Brain microvascular endothelial cell (primary cell): Measurements from ENCODE around the gene EHBP1.
A peak's percentile ranks its signal among the peaks of the same experiment; 100 is the strongest.

ENCODE experiments used
- DNase-seq: peaks from one replicate; pipeline ENCODE4 v3.0.0-alpha.2; 2020
- H3K27ac ChIP-seq: fragments of 250-450 bp; sonication (Bioruptor Pico); 2 replicates; pipeline ENCODE4 v1.5.1; 2020; ENCODE audit warnings: mild to moderate bottlenecking, moderate library complexity
- H3K27me3 ChIP-seq: fragments of 250-450 bp; sonication (Bioruptor Pico); replicated peaks from 2 replicates; pipeline ENCODE4 v1.5.1; 2020; ENCODE audit warnings: mild to moderate bottlenecking
- H3K36me3 ChIP-seq: fragments of 250-450 bp; sonication (Bioruptor Pico); replicated peaks from 2 replicates; pipeline ENCODE4 v1.5.1; 2020; ENCODE audit warnings: mild to moderate bottlenecking
- H3K4me3 ChIP-seq: 2 replicates; pipeline ENCODE4 v1.5.1; 2011; ENCODE audit warnings: low read depth, mild to moderate bottlenecking, control low read depth, low read length, moderate library complexity
- in situ Hi-C: cut with HindIII; loops from 2 replicates; pipeline ENCODE4 v1.10.0; 2017; ENCODE audit warnings: low sequenced_read_pairs, low pct_ligation_motif_present
- TF ChIP-seq, protein P1 (sequence below): IDR thresholded peaks from 2 replicates; pipeline ENCODE4 v1.5.1; 2011; ENCODE audit warnings: low read depth, mild to moderate bottlenecking, moderate library complexity, low read length, control low read depth, inconsistent platforms; ENCODE audit errors: missing control alignments

EHBP1 gene

GRCh38 chr2:62939735-62940491 lies 234.4 kb downstream of the EHBP1 start:
- no peaks in the 10 kb centered on the region for H3K27me3 ChIP-seq
- no peak overlapping the region for H3K27ac ChIP-seq
- no peaks in the 10 kb centered on the region for H3K36me3 ChIP-seq
- TF ChIP-seq, protein P1, sequence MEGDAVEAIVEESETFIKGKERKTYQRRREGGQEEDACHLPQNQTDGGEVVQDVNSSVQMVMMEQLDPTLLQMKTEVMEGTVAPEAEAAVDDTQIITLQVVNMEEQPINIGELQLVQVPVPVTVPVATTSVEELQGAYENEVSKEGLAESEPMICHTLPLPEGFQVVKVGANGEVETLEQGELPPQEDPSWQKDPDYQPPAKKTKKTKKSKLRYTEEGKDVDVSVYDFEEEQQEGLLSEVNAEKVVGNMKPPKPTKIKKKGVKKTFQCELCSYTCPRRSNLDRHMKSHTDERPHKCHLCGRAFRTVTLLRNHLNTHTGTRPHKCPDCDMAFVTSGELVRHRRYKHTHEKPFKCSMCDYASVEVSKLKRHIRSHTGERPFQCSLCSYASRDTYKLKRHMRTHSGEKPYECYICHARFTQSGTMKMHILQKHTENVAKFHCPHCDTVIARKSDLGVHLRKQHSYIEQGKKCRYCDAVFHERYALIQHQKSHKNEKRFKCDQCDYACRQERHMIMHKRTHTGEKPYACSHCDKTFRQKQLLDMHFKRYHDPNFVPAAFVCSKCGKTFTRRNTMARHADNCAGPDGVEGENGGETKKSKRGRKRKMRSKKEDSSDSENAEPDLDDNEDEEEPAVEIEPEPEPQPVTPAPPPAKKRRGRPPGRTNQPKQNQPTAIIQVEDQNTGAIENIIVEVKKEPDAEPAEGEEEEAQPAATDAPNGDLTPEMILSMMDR = no peak
- no peak overlapping the region for H3K4me3 ChIP-seq
- DNase-seq = peak; percentile 87
- in situ Hi-C loops = no loop called here

- DNase-seq = no peak
- TF ChIP-seq, protein P1 = no peak
- no peak overlapping the region for H3K4me3 ChIP-seq
- in situ Hi-C loops = no loop called here
- no peaks in the 10 kb centered on the region for H3K27me3 ChIP-seq
- no peak overlapping the region for H3K27ac ChIP-seq
- H3K36me3 ChIP-seq = no peaks in the 10 kb centered on the region
Measured at GRCh38 chr2:62940697-62941096, 235.2 kb downstream of the EHBP1 start.

DNA sequence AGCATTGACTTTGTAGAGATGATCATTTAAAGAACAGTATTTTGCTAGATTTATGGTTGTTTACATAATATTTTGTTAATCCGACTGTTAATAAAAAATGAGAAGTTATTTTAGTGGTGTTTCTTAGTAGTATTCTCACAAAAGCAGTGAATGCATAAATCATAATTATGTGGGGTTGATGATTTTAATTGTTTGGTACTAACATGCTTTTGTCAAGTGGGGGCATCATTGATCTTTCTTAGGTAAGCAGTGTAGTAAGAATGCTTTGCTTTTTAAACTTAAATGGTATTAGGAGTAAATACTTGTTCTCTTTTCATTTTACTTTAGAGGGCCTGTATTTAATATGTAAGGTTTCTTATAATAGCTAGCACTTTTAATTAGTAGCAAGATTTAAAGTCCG lies 235.9 kb downstream of the EHBP1 start:
- Histone ChIP-seq H3K27me3 (no peaks in the 10 kb centered on the region), H3K27ac (no peak overlapping the region), H3K4me3 (no peak overlapping the region), H3K36me3 (no peaks in the 10 kb centered on the region)
- TF ChIP-seq, protein P1 = no peak
- DNase-seq = no peak
- in situ Hi-C loops = no loop called here

- H3K36me3 ChIP-seq = no peaks in the 10 kb centered on the region
- in situ Hi-C loops = no loop called here
- DNase-seq = no peak
- no peak overlapping the region for H3K4me3 ChIP-seq
- TF ChIP-seq, protein P1 = no peak
- H3K27ac ChIP-seq = no peak overlapping the region
- no peaks in the 10 kb centered on the region for H3K27me3 ChIP-seq
Measured at GRCh38 chr2:62944362-62944761, 238.8 kb downstream of the EHBP1 start.

- Histone ChIP-seq H3K27me3 (no peaks in the 10 kb centered on the region), H3K27ac (no peak overlapping the region), H3K36me3 (no peaks in the 10 kb centered on the region), H3K4me3 (no peak overlapping the region)
- in situ Hi-C loops = no loop called here
- TF ChIP-seq, protein P1 = no peak
- DNase-seq = no peak
Measured at GRCh38 chr2:62947403-62947802, 241.9 kb downstream of the EHBP1 start.

DNA sequence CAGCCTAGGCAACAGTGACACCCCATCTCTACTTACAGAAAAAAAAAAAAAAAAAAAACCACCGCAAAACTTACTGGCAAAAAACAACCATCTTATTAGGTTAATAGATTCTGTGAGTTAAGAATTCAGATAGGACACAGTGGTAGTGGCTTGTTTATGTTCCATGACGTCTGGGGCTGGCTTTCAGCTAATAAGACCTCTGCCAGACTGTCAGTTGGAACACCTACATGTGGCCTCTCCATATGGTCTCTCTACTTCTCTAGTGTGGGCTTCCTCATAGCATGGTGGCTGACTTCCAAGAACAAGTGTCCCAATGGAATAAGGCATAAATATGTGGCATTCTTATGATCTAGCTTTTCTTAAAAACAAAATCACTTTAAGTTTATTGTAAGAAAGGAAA lies 251.1 kb downstream of the EHBP1 start:
- H3K4me3 ChIP-seq = no peak overlapping the region
- no peak for DNase-seq
- no peaks in the 10 kb centered on the region for H3K27me3 ChIP-seq
- H3K27ac ChIP-seq = no peak overlapping the region
- TF ChIP-seq, protein P1 = no peak
- in situ Hi-C loops = no loop called here
- H3K36me3 ChIP-seq = peaks cover 2% of the 10 kb centered on the region
